Right atrium auricular region (tissue), 2 donors: ENCODE data around the gene RASGRP1. TPM values are rescaled to one million over a fixed set of nuclear protein-coding genes. Genes with fewer than 3 reads are reported as not detected.

Experiments used
- DNase-seq: peaks from one replicate; pipeline ENCODE4 v3.0.0-alpha.2; 2019; ENCODE audit warnings: low spot score
- H3K27ac ChIP-seq, 2 donors: fragments of 200-600 bp; sonication (generic); 1 replicate in 1 of 2; 2 replicates in 1 of 2; pipeline ENCODE4 v1.5.1; 2016 to 2019
- H3K27me3 ChIP-seq, 2 donors: fragments of 200-600 bp; sonication (generic); one replicate each; pipeline versions ENCODE4 v1.5.1 to v1.6.0; 2017 to 2019
- H3K36me3 ChIP-seq: fragments of 200-600 bp; sonication (generic); one replicate; pipeline ENCODE4 v1.5.1; 2016
- H3K4me1 ChIP-seq, 2 donors: fragments of 200-600 bp; sonication (generic); one replicate each; pipeline versions ENCODE4 v1.5.1 to v1.6.0; 2017 to 2019
- H3K4me3 ChIP-seq, 2 donors: fragments of 200-600 bp; sonication (generic); 1 replicate in 1 of 2; 2 replicates in 1 of 2; pipeline ENCODE4 v1.5.1; 2017 to 2019; ENCODE audit warnings: mild to moderate bottlenecking in 1 of 2, moderate library complexity in 1 of 2
- H3K9me3 ChIP-seq, 2 donors: fragments of 200-600 bp; sonication (generic); one replicate each; pipeline ENCODE4 v1.5.1; 2019
- CTCF ChIP-seq, 2 donors: fragments of 200-600 bp; sonication (generic); IDR thresholded peaks; one replicate each; pipeline ENCODE4 v1.5.1; 2019; ENCODE audit warnings: antibody characterized with exemption in 2 of 2
- total RNA-seq, 2 donors: library from RNA; depleted of rRNA; stranded (reverse); fragments of >200 nt; gene quantifications; one replicate each; pipeline ENCODE4 v1.1.0, GENCODE V29; 2016

Gene RASGRP1
- total RNA-seq, 2 donors from 2014 or later: 2.1 to 4.4 TPM

- DNase-seq: no peak
- Histone ChIP-seq H3K27ac (no peak overlapping the region), H3K4me1 (no peaks in the 10 kb centered on the region), H3K27me3 (no peaks in the 10 kb centered on the region), H3K4me3 (no peak overlapping the region), H3K9me3 (no peaks in the 10 kb centered on the region), H3K36me3 (peaks cover 20% of the 10 kb centered on the region)
- TF ChIP-seq CTCF (IDR thresholded peaks at IDR 0.05): no peak
These were observed 92.6 kb downstream of the RASGRP1 start for GRCh38 chr15:38471974-38472373.

- no peak overlapping the region for H3K4me3 ChIP-seq
- no peaks in the 10 kb centered on the region for H3K9me3 ChIP-seq
- no peak for TF ChIP-seq CTCF (IDR thresholded peaks at IDR 0.05)
- DNase-seq: no peak
- H3K4me1 ChIP-seq: no peaks in the 10 kb centered on the region
- peaks cover 20% of the 10 kb centered on the region for H3K36me3 ChIP-seq
- no peaks in the 10 kb centered on the region for H3K27me3 ChIP-seq
- H3K27ac ChIP-seq: no peak overlapping the region
These were observed 93.8 kb downstream of the RASGRP1 start for GRCh38 chr15:38470816-38471215.

GRCh38 chr15:38464675-38465074 is 99.9 kb downstream of the RASGRP1 start:
- Histone ChIP-seq H3K27ac (no peak overlapping the region), H3K4me3 (no peak overlapping the region)

GRCh38 chr15:38463893-38464292 is 100.7 kb downstream of the RASGRP1 start:
- H3K9me3 ChIP-seq: no peaks in the 10 kb centered on the region
- H3K27me3 ChIP-seq: no peaks in the 10 kb centered on the region
- H3K4me1 ChIP-seq: no peaks in the 10 kb centered on the region
- no peak for TF ChIP-seq CTCF (IDR thresholded peaks at IDR 0.05)
- H3K27ac ChIP-seq: no peak overlapping the region
- H3K36me3 ChIP-seq: no peaks in the 10 kb centered on the region
- no peak overlapping the region for H3K4me3 ChIP-seq
- DNase-seq: no peak

More at GRCh38 chr15:38464675-38465074, 99.9 kb downstream of the RASGRP1 start:
- DNase-seq: no peak
- no peaks in the 10 kb centered on the region for H3K36me3 ChIP-seq
- H3K4me1 ChIP-seq: no peaks in the 10 kb centered on the region
- H3K27me3 ChIP-seq: no peaks in the 10 kb centered on the region
- no peaks in the 10 kb centered on the region for H3K9me3 ChIP-seq
- no peak for TF ChIP-seq CTCF (IDR thresholded peaks at IDR 0.05)

GRCh38 chr15:38461066-38461833 is 103.4 kb downstream of the RASGRP1 start:
- Histone ChIP-seq H3K27ac (no peak overlapping the region), H3K27me3 (no peaks in the 10 kb centered on the region), H3K4me3 (no peak overlapping the region), H3K4me1 (no peaks in the 10 kb centered on the region), H3K36me3 (no peaks in the 10 kb centered on the region), H3K9me3 (no peaks in the 10 kb centered on the region)
- TF ChIP-seq CTCF (IDR thresholded peaks at IDR 0.05): no peak
- no peak for DNase-seq

GRCh38 chr15:38460543-38460942 is 104.1 kb downstream of the RASGRP1 start:
- no peak overlapping the region for H3K27ac ChIP-seq
- no peak for TF ChIP-seq CTCF (IDR thresholded peaks at IDR 0.05)

More at GRCh38 chr15:38460543-38460942, 104.1 kb downstream of the RASGRP1 start:
- Histone ChIP-seq H3K4me3 (no peak overlapping the region), H3K27me3 (no peaks in the 10 kb centered on the region), H3K9me3 (no peaks in the 10 kb centered on the region), H3K36me3 (no peaks in the 10 kb centered on the region), H3K4me1 (peaks cover 0 to under 1% of the 10 kb centered on the region in 2 donors)
- DNase-seq: no peak
